SJSA1 (cell line): ENCODE results near the gene ACP3. TPM values are rescaled to one million over a fixed set of nuclear protein-coding genes. Genes with fewer than 3 reads are reported as not detected.
A peak's percentile ranks its signal among the peaks of the same experiment; 100 is the strongest.

ENCODE experiments used
- DNase-seq, 2 experiments: peaks; one replicate each; pipeline ENCODE4 v3.0.0-alpha.2; 2015 to 2020; ENCODE audit warnings: low spot score in 2 of 2, low read depth in 1 of 2
- H3K27ac ChIP-seq: fragments of 250-450 bp; sonication (Bioruptor Pico); 2 replicates; pipeline ENCODE4 v1.5.1; 2020; ENCODE audit warnings: mild to moderate bottlenecking, moderate library complexity
- H3K27me3 ChIP-seq: fragments of 250-450 bp; sonication (Bioruptor Pico); replicated peaks from 2 replicates; pipeline ENCODE4 v1.5.1; 2020; ENCODE audit warnings: mild to moderate bottlenecking, moderate library complexity
- H3K36me3 ChIP-seq: fragments of 250-450 bp; sonication (Bioruptor Pico); 2 replicates; pipeline ENCODE4 v1.5.1; 2020; ENCODE audit warnings: mild to moderate bottlenecking
- H3K4me1 ChIP-seq: fragments of 250-450 bp; sonication (Bioruptor Pico); replicated peaks from 2 replicates; pipeline ENCODE4 v1.6.1; 2021; ENCODE audit warnings: mild to moderate bottlenecking
- H3K4me3 ChIP-seq: fragments of 250-450 bp; sonication (Bioruptor Pico); 2 replicates; pipeline ENCODE4 v1.5.1; 2020; ENCODE audit warnings: mild to moderate bottlenecking
- H3K9me3 ChIP-seq: fragments of 250-450 bp; sonication (Bioruptor Pico); replicated peaks from 2 replicates; pipeline ENCODE4 v1.5.1; 2020; ENCODE audit warnings: mild to moderate bottlenecking
- total RNA-seq: library from RNA; depleted of rRNA; stranded (reverse); fragments of >200 nt; shearing (Covaris generic); gene quantifications from 2 replicates; pipeline ENCODE4 v1.2.3, GENCODE V29; 2014

Gene ACP3
- total RNA-seq, 1 experiment from 2014 or later, result not detected

DNA sequence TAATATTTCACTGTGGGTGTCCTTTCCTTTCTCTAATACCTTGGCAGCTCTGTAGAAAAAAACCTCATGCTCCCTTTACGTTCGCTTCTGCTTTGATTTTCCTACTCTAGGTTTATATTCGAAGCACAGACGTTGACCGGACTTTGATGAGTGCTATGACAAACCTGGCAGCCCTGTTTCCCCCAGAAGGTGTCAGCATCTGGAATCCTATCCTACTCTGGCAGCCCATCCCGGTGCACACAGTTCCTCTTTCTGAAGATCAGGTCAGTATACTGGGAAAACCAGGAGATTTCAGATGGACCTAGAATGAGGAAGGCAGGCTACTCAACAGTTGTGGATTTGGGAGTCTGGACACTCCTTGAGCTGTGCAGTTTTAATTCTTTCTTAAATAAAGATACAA, 14.9 kb downstream of the ACP3 start:
- H3K9me3 ChIP-seq, result no peaks in the 10 kb centered on the region
- no peaks in the 10 kb centered on the region for H3K36me3 ChIP-seq
- H3K4me1 ChIP-seq, result no peaks in the 10 kb centered on the region
- DNase-seq, result no peak
- no peak overlapping the region for H3K4me3 ChIP-seq
- peaks cover 5% of the 10 kb centered on the region; the same call in 1 of the 2 replicates for H3K27me3 ChIP-seq
- no peak overlapping the region for H3K27ac ChIP-seq

DNA sequence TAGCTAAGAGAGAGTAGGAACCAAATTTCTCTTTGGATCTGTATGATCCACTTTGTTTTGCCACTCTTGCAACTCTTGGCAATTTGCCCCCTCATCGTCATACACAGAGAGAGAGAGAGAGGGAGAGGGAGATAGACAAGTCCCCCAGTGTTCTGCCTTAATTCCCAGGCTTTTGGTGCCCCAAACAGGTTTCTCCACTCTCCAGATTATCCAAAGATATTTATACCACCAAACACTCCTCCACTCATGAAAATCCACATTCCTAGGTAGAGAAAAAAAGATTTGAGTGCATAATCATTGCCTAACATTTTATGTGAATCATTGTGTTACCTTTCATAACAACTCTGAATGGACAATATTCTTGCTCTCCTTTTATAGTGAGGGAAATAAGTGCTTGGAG, 15.3 kb downstream of the ACP3 start:
- Histone ChIP-seq H3K27me3 (peaks cover 5% of the 10 kb centered on the region; the same call in 1 of the 2 replicates), H3K27ac (no peak overlapping the region), H3K36me3 (no peaks in the 10 kb centered on the region), H3K4me3 (no peak overlapping the region), H3K9me3 (no peaks in the 10 kb centered on the region), H3K4me1 (no peaks in the 10 kb centered on the region)
- DNase-seq, result no peak

DNA sequence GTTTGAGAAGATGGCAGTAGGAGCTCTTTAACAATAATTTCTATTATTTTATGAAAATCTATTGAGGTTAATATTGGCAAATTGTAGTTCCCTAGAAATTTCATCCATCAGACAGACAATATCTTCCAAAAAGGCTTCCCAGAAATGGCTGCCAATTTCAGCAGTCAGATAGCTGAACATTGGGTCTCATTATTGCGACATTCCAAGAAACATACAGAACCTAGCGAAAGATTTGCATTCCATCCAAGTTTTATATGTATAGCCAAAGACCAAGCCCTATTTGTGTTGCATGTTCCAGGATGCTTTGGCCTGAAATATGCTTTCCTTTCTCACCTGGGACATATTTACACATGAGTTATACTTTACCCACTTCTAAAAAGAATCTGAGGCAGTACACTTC, 24.5 kb downstream of the ACP3 start:
- Histone ChIP-seq H3K27me3 (no peaks in the 10 kb centered on the region), H3K9me3 (no peaks in the 10 kb centered on the region), H3K4me3 (no peak overlapping the region), H3K4me1 (peaks cover 13% of the 10 kb centered on the region), H3K27ac (no peak overlapping the region), H3K36me3 (no peaks in the 10 kb centered on the region)
- DNase-seq, result no peak

DNA sequence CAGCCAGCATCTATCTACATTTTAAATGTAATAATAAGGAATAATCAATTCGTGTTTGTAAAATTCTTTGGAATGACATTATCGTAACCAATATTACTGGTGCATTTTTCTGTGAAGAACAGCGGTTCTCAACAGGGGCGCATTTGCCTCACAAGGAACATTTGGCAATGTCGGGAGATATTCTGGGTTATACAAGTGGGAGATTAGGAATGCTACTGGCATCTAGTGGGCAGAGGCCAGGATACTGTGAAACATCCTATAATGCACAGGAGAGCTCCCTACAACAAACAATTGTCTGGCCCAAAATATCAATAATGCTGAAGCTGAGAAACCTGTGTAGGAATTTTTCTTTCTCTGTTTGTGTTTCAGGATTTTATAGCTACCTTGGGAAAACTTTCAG, 25.0 kb downstream of the ACP3 start:
- no peaks in the 10 kb centered on the region for H3K36me3 ChIP-seq
- H3K9me3 ChIP-seq, result no peaks in the 10 kb centered on the region
- H3K27ac ChIP-seq, result no peak overlapping the region
- no peak overlapping the region for H3K4me3 ChIP-seq
- no peak for DNase-seq
- H3K4me1 ChIP-seq, result peaks cover 17% of the 10 kb centered on the region
- no peaks in the 10 kb centered on the region for H3K27me3 ChIP-seq

DNA sequence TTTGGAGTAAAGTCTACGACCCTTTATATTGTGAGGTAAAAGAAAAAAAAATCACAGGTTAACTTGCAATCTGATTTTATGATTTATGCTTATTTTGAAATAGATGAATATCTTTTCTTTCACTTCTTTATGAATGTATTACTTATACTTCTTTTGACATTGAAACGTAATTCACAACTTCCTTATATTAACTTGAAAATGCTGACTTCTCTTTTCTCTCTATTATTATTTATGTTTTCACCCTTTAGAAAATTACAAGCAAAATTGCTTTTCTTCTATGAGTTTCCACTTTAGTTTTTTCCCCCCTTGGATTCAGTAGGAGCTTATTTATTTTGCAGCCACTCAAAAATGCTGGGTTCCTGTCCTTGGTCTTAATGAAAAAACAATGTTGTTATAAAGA, 25.4 kb downstream of the ACP3 start:
- Histone ChIP-seq H3K27ac (no peak overlapping the region), H3K27me3 (no peaks in the 10 kb centered on the region), H3K4me1 (peaks cover 22% of the 10 kb centered on the region), H3K4me3 (no peak overlapping the region), H3K9me3 (no peaks in the 10 kb centered on the region), H3K36me3 (no peaks in the 10 kb centered on the region)
- no peak for DNase-seq

DNA sequence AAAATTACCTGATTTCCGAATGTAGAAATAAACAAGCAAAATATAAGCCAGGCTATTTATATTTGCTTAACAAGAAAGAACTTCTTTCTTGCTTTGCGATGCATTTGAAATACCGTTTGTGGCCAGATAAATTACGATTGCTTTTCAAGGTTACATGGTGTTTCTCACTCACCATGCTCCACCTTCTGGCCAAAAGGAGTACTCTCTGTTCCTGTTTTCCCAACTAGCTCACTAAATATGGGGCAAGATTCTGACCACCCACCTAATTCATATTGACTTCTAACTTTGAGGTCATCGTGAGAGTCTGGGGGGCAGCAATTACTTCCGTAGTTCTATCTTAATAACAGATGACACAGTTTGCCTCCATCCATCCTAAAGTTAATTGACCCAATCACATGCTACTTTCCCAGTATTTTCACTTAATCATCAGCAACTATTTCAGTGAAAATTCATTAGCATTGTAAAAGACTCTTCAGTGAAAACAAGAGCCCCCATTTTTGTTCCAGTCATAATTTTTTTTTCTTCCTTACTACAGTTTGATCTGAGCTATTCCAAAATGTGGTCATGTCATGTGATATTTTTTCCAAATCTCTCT, 25.9 kb downstream of the ACP3 start:
- no peaks in the 10 kb centered on the region for H3K9me3 ChIP-seq
- H3K4me1 ChIP-seq, result peaks cover 26% of the 10 kb centered on the region
- H3K36me3 ChIP-seq, result no peaks in the 10 kb centered on the region
- no peak overlapping the region for H3K4me3 ChIP-seq
- no peaks in the 10 kb centered on the region for H3K27me3 ChIP-seq
- DNase-seq, result peak in 1 of 2 experiments; percentile 34
- H3K27ac ChIP-seq, result no peak overlapping the region

DNA sequence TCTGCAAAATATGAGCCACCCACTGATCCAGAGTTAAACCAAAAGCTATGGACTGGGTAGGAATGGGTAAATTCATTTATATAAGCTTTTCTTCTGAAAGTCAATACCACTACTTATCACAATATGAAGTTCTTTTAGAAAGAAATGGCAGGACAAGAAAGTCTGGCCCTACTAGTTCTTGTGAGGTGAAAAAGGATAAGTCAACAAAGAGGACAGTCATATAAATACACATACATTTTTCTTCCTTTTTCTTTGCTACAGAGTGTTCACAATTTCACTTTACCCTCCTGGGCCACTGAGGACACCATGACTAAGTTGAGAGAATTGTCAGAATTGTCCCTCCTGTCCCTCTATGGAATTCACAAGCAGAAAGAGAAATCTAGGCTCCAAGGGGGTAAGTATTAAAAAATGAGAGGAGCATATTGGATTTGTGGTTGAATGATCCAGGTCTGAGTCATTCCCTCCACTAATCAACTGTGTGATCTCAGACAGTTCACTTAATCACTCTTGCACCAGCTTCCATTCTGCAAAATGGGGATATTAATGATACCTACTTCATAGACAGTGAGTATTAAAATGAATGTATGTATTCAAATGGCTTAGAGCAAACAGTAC, 27.6 kb downstream of the ACP3 start:
- H3K9me3 ChIP-seq, result no peaks in the 10 kb centered on the region
- H3K4me3 ChIP-seq, result no peak overlapping the region
- peak in 1 of 2 experiments; percentile 14 for DNase-seq
- H3K27me3 ChIP-seq, result no peaks in the 10 kb centered on the region
- peaks cover 26% of the 10 kb centered on the region for H3K4me1 ChIP-seq
- no peak overlapping the region for H3K27ac ChIP-seq
- no peaks in the 10 kb centered on the region for H3K36me3 ChIP-seq

DNA sequence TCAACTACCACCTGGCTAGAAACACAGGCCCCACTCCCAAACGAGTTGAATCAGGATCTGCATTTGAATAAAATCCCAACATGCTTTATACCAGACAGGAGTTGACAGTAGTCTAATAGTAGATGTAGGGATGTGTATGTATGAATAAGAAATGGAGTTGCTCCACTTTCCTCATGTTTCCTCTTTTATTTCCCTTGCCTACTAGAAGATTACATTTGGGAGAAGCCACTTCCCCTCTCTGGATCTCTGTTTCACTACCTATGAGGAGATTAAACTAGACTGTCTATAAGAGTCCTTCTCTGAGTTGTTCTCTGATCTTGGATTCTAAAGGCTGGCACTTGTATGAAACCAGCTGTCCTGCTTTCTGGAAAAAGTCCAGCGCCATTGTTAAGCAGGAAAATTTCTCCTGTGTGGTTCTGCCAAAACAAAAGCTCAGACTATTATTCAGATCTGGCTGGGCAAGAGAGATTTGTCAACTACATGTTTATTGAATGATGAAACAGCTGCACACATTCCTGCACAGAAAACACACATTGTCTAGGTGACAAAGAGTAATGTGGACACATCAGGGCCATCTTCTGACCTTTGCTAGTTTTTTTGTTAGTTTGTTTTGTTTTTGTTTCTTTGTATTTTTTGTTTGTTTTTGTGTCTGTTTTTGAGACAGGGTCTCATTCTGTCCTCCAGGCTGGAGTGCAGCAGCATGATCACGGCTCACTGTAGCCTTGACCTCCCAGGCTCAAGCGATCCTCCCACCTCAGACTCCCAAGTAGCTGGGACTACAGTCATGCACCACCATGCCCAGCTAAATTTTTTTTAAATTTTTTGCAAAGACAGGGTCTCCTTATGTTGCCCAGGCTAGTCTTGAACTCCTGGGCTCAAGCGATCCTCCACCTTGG, 29.9 kb downstream of the ACP3 start:
- DNase-seq, result peak; percentile 63 to 69
- H3K27me3 ChIP-seq, result no peaks in the 10 kb centered on the region
- no peak overlapping the region for H3K4me3 ChIP-seq
- peaks cover 26% of the 10 kb centered on the region for H3K4me1 ChIP-seq
- H3K9me3 ChIP-seq, result no peaks in the 10 kb centered on the region
- H3K36me3 ChIP-seq, result no peaks in the 10 kb centered on the region
- H3K27ac ChIP-seq, result peak overlapping the region; percentile 48

DNA sequence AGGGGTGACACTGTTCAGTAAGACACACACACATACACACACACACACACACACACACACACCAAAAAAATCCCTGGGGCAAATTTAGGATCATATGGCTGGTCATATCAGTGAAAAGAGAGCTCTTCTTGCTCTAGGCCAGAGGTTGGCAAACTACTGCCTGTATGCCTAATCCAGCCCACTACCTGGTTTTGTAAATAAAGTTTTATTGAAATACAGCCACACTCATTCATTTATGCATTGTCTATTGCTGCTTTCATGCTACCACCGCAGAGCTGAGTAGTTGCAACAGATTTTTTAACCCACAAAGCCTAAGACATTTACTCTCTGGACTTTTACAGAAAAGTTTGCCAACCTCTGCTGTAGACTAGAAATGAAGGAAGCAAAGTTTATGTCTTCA, 30.6 kb downstream of the ACP3 start:
- H3K27me3 ChIP-seq, result no peaks in the 10 kb centered on the region
- no peak for DNase-seq
- no peak overlapping the region for H3K4me3 ChIP-seq
- H3K36me3 ChIP-seq, result no peaks in the 10 kb centered on the region
- H3K27ac ChIP-seq, result no peak overlapping the region
- no peaks in the 10 kb centered on the region for H3K9me3 ChIP-seq
- peaks cover 26% of the 10 kb centered on the region for H3K4me1 ChIP-seq

DNA sequence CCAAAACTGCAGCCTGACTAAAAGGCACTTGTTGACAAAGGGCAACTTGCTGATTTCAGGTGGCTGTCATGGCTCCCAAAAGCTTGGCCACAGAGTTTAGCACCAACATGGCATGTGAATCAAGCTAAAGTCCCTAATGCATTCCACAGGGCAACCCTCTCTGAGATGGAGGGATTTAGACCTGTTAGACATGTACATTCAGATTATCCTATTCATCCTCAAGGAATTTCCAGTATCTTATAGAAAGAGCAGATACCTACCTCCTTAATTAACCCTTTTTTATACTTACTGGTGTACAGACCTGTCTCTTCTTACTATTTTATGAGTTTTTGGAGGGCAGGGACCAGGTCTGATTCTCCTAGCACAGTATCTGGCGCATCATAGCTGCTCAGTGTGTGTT, 31.3 kb downstream of the ACP3 start:
- peaks cover 26% of the 10 kb centered on the region for H3K4me1 ChIP-seq

DNA sequence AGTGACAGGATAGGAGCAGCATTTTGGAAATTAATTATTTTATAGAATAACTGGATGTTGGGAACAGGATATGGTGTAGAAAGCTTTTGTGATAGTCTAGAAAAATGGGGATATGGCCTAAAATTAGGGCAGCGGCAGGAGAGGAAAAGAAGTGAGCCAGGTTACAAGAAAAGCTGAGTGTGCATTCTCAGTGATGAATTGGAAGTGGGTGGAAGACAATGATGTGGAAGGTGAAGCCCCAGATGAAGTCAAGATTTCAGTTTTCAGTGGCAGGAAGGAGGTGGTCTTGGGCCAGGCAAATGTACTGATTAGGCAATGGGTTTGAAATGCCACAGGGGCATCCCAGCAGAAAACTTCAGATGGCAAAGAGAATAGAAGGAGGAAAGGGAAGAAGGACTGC, 33.6 kb downstream of the ACP3 start:
- Histone ChIP-seq H3K4me1 (peaks cover 19% of the 10 kb centered on the region), H3K27me3 (no peaks in the 10 kb centered on the region)
- DNase-seq, result no peak

More for the DNA sequence above, 31.3 kb downstream of the ACP3 start:
- Histone ChIP-seq H3K27ac (no peak overlapping the region), H3K27me3 (no peaks in the 10 kb centered on the region), H3K9me3 (no peaks in the 10 kb centered on the region), H3K36me3 (no peaks in the 10 kb centered on the region), H3K4me3 (no peak overlapping the region)
- no peak for DNase-seq

DNA sequence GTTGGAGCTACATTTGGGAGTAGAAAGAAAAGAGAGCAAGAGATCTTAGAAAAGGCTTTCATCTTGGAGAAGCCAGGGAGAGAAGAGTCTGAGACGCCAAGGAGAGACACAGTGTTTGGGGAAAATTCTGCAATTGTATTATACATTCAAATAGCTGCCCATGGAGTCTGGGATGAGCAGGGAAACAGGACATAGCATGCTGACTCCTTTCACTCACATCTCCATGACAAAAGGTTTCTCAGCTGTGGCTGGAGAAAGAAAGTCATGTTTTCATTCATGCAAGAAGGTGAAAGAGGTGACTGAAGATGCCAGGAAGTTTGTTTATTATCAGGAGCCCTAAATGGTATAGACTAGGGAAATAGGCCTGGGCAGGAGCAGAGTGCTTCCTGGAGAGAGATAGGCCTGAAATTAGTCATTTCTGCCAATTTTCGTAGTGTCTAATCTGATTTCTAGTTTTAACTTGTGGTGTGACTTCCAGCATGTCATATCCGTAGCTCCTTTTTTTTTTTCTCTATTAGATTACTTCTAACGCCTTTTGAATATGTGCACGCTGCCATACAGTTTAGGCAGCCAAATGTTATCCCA, 34.1 kb downstream of the ACP3 start:
- no peaks in the 10 kb centered on the region for H3K27me3 ChIP-seq
- peaks cover 17% of the 10 kb centered on the region for H3K4me1 ChIP-seq
- DNase-seq, result no peak
- H3K27ac ChIP-seq, result no peak overlapping the region
- H3K4me3 ChIP-seq, result no peak overlapping the region
- no peaks in the 10 kb centered on the region for H3K36me3 ChIP-seq
- no peaks in the 10 kb centered on the region for H3K9me3 ChIP-seq

More for the DNA sequence above, 33.6 kb downstream of the ACP3 start:
- Histone ChIP-seq H3K4me3 (no peak overlapping the region), H3K27ac (no peak overlapping the region), H3K9me3 (no peaks in the 10 kb centered on the region), H3K36me3 (no peaks in the 10 kb centered on the region)

DNA sequence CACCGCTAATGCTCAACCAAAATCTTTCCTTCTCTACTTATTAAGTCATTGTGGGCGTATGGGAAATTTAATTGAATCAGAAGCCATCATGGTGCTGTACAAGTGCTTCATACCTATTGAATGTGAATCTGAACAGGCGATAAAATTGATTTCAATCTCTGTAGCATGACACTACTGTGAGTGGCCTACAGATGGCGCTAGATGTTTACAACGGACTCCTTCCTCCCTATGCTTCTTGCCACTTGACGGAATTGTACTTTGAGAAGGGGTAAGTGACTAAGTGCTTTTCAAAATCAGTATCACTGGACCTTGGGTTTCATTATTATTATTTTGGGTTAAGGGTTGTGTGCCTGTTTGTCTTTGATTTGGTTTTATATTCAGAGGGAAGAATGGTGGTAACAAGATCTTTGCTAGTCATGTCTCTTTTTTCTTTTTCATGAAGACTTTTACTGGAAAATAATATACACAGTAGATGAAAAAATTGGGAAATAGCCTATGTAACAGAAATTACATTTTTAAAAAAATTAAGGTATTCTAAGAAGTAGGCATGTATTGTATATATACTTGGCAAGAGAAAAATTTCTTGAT, 35.4 kb downstream of the ACP3 start:
- peak; percentile 46 to 56 for DNase-seq
- H3K9me3 ChIP-seq, result no peaks in the 10 kb centered on the region
- peaks cover 4% of the 10 kb centered on the region for H3K4me1 ChIP-seq
- H3K27ac ChIP-seq, result no peak overlapping the region
- H3K27me3 ChIP-seq, result no peaks in the 10 kb centered on the region
- H3K36me3 ChIP-seq, result no peaks in the 10 kb centered on the region
- no peak overlapping the region for H3K4me3 ChIP-seq
